Epithelial cell of proximal tubule (primary cell): ENCODE results near the gene RUSF1. TPM values are rescaled to one million over a fixed set of nuclear protein-coding genes. Genes with fewer than 3 reads are reported as not detected.

Source experiments
- DNase-seq: peaks from one replicate; pipeline ENCODE4 v3.0.0-alpha.2; 2011; ENCODE audit warnings: low read depth
- H3K4me3 ChIP-seq: 2 replicates; pipeline ENCODE4 v1.5.1; 2011; ENCODE audit warnings: low read depth, mild to moderate bottlenecking, low read length
- total RNA-seq: library from RNA; depleted of rRNA; stranded (reverse); fragments of >200 nt; gene quantifications from 2 replicates; pipeline ENCODE4 v1.2.3, GENCODE V29; 2015
- TF ChIP-seq, protein P1 (sequence below): conservative IDR thresholded peaks from 2 replicates; pipeline ENCODE4 v1.5.1; 2012; ENCODE audit warnings: low read depth, mild to moderate bottlenecking, low read length

The RUSF1 gene
- total RNA-seq, 1 donor from 2014 or later = 42.8 TPM

- TF ChIP-seq, protein P1, sequence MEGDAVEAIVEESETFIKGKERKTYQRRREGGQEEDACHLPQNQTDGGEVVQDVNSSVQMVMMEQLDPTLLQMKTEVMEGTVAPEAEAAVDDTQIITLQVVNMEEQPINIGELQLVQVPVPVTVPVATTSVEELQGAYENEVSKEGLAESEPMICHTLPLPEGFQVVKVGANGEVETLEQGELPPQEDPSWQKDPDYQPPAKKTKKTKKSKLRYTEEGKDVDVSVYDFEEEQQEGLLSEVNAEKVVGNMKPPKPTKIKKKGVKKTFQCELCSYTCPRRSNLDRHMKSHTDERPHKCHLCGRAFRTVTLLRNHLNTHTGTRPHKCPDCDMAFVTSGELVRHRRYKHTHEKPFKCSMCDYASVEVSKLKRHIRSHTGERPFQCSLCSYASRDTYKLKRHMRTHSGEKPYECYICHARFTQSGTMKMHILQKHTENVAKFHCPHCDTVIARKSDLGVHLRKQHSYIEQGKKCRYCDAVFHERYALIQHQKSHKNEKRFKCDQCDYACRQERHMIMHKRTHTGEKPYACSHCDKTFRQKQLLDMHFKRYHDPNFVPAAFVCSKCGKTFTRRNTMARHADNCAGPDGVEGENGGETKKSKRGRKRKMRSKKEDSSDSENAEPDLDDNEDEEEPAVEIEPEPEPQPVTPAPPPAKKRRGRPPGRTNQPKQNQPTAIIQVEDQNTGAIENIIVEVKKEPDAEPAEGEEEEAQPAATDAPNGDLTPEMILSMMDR = no peak
- no peak overlapping the region for H3K4me3 ChIP-seq
- no peak for DNase-seq
Observed at GRCh38 chr16:31473264-31473984, 34.8 kb downstream of the RUSF1 start.

- TF ChIP-seq, protein P1 = peak; percentile 85
- peak overlapping the region; percentile 78 for H3K4me3 ChIP-seq
- no peak for DNase-seq
Observed at GRCh38 chr16:31472709-31473203, 35.4 kb downstream of the RUSF1 start.

DNA sequence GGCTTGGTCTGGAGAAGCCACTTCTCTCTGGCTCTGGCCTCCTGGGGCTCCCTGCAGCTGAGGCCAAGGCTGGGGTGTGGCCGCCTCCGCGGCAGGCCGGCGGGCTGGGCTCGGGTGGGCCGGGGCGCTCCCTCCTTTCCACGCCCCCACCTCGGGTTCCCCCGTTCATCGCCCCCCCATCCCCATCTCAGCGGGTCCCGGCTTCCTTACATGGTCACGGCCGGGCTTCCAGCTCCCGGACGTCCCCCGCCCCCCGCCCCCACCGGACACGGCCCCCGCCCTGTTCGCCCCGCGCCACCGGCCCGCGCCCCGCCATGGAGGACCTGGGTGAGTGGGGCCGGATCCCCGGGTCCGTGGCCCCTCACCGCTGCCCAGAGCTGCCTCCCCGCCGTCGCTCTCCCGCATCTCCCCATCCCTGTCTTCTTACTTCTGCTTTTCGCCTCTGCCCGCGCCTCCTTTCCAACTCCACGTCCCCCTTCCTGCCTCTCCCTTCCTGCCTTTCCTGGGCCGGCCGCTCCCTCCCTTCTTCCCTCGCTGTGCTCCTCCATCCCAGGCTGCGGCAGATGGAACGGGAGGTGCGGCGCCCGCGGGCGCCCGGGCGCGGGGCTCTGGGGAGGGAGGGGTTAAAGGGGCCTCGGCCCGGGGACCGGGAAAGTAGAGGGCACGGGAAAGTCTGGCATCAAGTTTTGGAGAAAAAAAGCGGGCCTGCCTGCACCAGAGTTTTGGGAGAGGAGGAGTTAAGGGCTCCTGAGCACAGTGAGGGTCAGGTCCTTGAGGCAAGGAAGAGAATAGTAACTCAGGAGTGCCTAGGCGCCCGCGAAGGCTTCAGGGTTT, 36.1 kb downstream of the RUSF1 start, which contains the start of gene TGFB1I1:
Gene TGFB1I1, plus strand, starts transcription at position 278 of the 834 bp plus-strand sequence. Its CDS starts 37 bp downstream, at position 315.
- H3K4me3 ChIP-seq = peak within 1 kb of the TSS; percentile 78
- DNase-seq = no peak
- TF ChIP-seq, protein P1 = no peak

DNA sequence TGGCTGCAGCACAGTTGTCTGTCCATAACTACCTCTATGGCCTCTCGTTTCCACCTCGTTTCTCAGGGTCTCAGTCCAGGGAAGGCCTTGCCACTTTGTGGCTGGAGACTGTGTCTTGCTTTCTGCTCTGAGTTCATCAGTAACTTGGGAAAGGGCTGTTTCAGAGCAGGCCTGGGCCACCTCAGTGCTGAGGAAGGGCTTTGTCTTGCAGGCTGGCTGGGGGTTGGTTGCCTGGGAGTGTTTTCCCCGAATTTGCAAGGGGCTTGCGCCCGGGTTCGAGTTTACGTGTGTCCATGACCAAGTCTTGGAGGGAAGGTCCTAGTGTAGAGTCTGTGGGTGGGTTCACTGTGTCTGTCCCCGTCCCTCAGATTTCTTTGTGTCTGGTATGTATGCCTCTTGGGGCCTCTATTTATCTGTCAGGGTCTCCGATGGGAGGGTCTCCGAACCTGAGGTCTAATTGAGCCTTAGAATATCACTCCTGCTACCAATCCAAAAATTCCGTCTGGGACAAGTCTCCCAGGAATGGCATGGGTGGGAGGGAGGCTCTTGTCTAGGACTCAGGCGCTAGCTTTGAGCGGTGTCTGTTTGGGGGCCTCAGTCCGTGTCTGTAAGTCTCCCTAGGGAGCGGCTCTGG, 36.8 kb downstream of the RUSF1 start:
- no peak for DNase-seq
- H3K4me3 ChIP-seq = peak overlapping the region; percentile 78
- TF ChIP-seq, protein P1 = no peak

GRCh38 chr16:31470615-31471014, 37.6 kb downstream of the RUSF1 start:
- no peak overlapping the region for H3K4me3 ChIP-seq
- no peak for DNase-seq
- TF ChIP-seq, protein P1 = no peak

- H3K4me3 ChIP-seq = no peak overlapping the region
- TF ChIP-seq, protein P1 = no peak
- no peak for DNase-seq
Observed at GRCh38 chr16:31467858-31468257, 40.3 kb downstream of the RUSF1 start.
